Stimulated activated naive CD8-positive, alpha-beta T cell treated with anti-CD3 and anti-CD28 coated beads, Interleukin-15, amount 100 ng/mL, for 72 hours (primary cell): ENCODE data around the gene GOLGA6L7.
A peak's percentile ranks its signal among the peaks of the same experiment; 100 is the strongest.
"Not testable (repeated sequence)": the region's sequence is repeated elsewhere in the genome, so short reads cannot be mapped to it uniquely, and the experiment has no call there.

Source experiments
- ATAC-seq: fragments of 150-1000 bp; cut with Tn5 transposase; 2 replicates; pipeline ENCODE4 v1.10.0; 2021; ENCODE audit warnings: mild to moderate bottlenecking, moderate library complexity
- DNase-seq, 2 donors: peaks; one replicate each; pipeline ENCODE4 v3.0.0; 2021 to 2022
- H3K27ac Mint-ChIP-seq, 2 donors: one replicate each; pipeline ENCODE4 v1.8.0; 2022; ENCODE audit warnings: mild to moderate bottlenecking in 2 of 2, mixed read lengths in 2 of 2, moderate library complexity in 2 of 2
- H3K27me3 Mint-ChIP-seq: one replicate; pipeline ENCODE4 v1.8.0; 2022; ENCODE audit warnings: mixed read lengths
- H3K4me1 Mint-ChIP-seq: one replicate; pipeline ENCODE4 v1.8.0; 2022; ENCODE audit warnings: mild to moderate bottlenecking, mixed read lengths
- H3K4me3 Mint-ChIP-seq, 2 donors: one replicate each; pipeline ENCODE4 v1.8.0; 2022; ENCODE audit warnings: mild to moderate bottlenecking in 2 of 2, mixed read lengths in 2 of 2, moderate library complexity in 1 of 2
- H3K9me3 Mint-ChIP-seq, 2 donors: one replicate each; pipeline ENCODE4 v1.8.0; 2022; ENCODE audit warnings: mixed read lengths in 2 of 2

GOLGA6L7 gene

DNA sequence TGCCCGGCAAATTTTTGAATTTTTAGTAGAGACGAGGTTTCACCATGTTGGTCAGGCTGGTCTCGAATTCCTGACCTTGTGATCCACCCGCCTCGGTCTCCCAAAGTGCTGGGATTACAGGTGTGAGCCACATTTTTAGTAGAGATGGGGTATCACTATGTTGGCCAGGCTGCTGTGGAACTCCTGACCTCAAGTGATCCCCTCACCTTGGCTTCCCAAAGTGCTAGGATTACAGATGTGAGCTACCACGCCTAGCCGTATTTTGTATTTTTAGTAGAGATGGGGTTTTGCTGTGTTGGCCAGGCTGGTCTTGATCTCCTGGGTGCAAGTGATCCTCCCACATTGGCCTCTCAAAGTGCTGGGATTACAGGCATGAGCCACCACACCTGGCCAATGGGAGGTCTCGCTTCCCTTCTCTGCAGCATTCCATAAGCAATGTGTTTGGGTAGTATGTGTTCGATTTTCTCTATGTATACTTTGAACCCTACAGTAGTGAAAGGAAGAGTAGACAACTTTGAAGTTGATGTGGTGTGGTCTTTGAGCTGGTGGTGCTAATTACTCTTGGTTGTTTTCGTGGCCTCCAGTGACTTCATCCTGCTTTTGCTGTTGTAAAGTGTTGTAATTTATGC, 13.4 kb downstream of the GOLGA6L7 start:
- H3K4me1 Mint-ChIP-seq = peaks cover 18% of the 10 kb centered on the region
- H3K4me3 Mint-ChIP-seq, H3K27ac Mint-ChIP-seq, DNase-seq, H3K27me3 Mint-ChIP-seq, ATAC-seq, H3K9me3 Mint-ChIP-seq: not testable (repeated sequence)

DNA sequence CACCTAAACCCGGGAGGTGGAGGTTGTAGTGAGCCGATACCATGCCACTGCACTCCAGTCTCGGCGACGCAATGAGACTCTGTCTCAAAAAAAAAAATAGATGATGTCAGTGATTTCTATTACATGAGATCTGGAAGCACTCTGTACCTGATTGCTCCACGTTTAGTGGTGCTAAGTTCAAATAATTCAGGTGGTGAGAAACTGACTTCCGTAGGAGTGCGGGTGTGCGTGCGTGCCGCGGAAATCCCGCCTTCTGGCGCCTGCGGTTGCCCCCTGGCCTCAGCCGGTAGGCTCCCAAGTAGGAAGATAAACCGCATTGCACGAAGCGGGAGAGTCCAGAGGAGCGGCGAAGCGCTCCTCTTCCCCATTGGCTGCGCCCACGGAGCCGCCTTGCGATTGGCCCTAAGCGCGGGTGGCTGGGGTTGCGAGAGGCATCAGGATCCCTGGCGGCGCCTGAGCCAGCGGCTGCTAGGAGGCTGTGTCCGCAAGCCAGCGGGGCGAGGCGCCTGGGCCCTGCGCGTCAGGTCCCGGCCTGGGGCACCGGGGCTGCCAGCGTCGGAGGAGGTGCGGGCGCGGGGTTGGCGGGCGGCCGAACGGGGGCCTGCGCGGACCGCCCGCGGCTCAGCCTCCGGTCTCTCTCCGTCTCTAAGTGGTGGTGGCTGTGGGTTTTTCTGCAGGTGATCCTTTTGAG, 16.4 kb downstream of the GOLGA6L7 start:
- peak; percentile 72 for DNase-seq
- peak overlapping the region; percentile 69 to 95 for H3K27ac Mint-ChIP-seq
- peak; percentile 95 for ATAC-seq
- peaks cover 18% of the 10 kb centered on the region for H3K4me1 Mint-ChIP-seq
- H3K9me3 Mint-ChIP-seq, H3K27me3 Mint-ChIP-seq: not testable (repeated sequence)
- H3K4me3 Mint-ChIP-seq = peak overlapping the region; percentile 91 to 92

- not testable (repeated sequence) for DNase-seq, H3K27ac Mint-ChIP-seq, H3K4me3 Mint-ChIP-seq, H3K27me3 Mint-ChIP-seq, H3K4me1 Mint-ChIP-seq, ATAC-seq, H3K9me3 Mint-ChIP-seq
Measured at GRCh38 chr15:28821420-28821819, 27.0 kb downstream of the GOLGA6L7 start.

- not testable (repeated sequence) for H3K27ac Mint-ChIP-seq, DNase-seq, ATAC-seq, H3K4me1 Mint-ChIP-seq, H3K27me3 Mint-ChIP-seq, H3K9me3 Mint-ChIP-seq
- H3K4me3 Mint-ChIP-seq = peak overlapping the region in 1 of 2 donors; percentile 19
Measured at GRCh38 chr15:28819930-28820295, 28.5 kb downstream of the GOLGA6L7 start.

GRCh38 chr15:28819019-28819929, 29.2 kb downstream of the GOLGA6L7 start:
- Mint-ChIP-seq H3K4me3 (peak overlapping the region; percentile 65 to 72), H3K27ac (peak overlapping the region; percentile 67 to 93)
- peak in 1 of 2 donors; percentile 16 for DNase-seq
- H3K27me3 Mint-ChIP-seq, H3K9me3 Mint-ChIP-seq, H3K4me1 Mint-ChIP-seq: not testable (repeated sequence)
- peak; percentile 93 for ATAC-seq

- not testable (repeated sequence) for H3K4me3 Mint-ChIP-seq, H3K27ac Mint-ChIP-seq, H3K27me3 Mint-ChIP-seq, ATAC-seq, H3K9me3 Mint-ChIP-seq, DNase-seq
- peaks cover 18% of the 10 kb centered on the region for H3K4me1 Mint-ChIP-seq
Measured at GRCh38 chr15:28818168-28818567, 30.3 kb downstream of the GOLGA6L7 start.

- H3K4me3 Mint-ChIP-seq = peak overlapping the region in 1 of 2 donors; percentile 33
- peak overlapping the region in 1 of 2 donors; percentile 13 for H3K27ac Mint-ChIP-seq
- peak; percentile 45 for ATAC-seq
- H3K9me3 Mint-ChIP-seq, H3K27me3 Mint-ChIP-seq, DNase-seq: not testable (repeated sequence)
- peaks cover 18% of the 10 kb centered on the region for H3K4me1 Mint-ChIP-seq
Measured at GRCh38 chr15:28814059-28814458, 34.4 kb downstream of the GOLGA6L7 start.

DNA sequence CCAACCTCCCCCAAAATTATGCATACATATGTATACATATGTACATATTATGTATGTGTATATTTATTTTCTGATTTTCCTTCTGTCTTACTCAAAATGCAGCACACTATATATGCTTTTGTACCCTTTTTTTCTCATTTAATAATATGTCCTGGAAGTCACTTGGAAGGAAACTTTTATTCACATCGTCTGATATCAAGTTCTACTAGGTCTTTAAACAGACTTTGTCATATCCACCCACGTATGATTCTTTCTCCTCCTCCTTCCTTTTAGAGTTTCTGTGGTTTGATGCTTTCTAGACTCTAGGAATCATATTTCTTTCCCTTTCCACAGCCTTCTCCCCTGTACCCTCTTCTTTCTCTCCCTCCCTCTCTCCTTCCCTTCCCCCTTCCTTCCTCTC, 35.1 kb downstream of the GOLGA6L7 start:
- Mint-ChIP-seq H3K4me3 (peak overlapping the region; percentile 38 to 39), H3K4me1 (peaks cover 14% of the 10 kb centered on the region)
- not testable (repeated sequence) for H3K27me3 Mint-ChIP-seq, H3K27ac Mint-ChIP-seq, H3K9me3 Mint-ChIP-seq, DNase-seq, ATAC-seq

- not testable (repeated sequence) for ATAC-seq, H3K4me3 Mint-ChIP-seq, H3K9me3 Mint-ChIP-seq, H3K27ac Mint-ChIP-seq, DNase-seq, H3K27me3 Mint-ChIP-seq
- peaks cover 14% of the 10 kb centered on the region for H3K4me1 Mint-ChIP-seq
Measured at GRCh38 chr15:28811852-28812550, 36.4 kb downstream of the GOLGA6L7 start.

GRCh38 chr15:28810444-28810843, 38.0 kb downstream of the GOLGA6L7 start:
- H3K4me3 Mint-ChIP-seq, ATAC-seq, DNase-seq, H3K27ac Mint-ChIP-seq, H3K9me3 Mint-ChIP-seq, H3K27me3 Mint-ChIP-seq: not testable (repeated sequence)
- H3K4me1 Mint-ChIP-seq = peaks cover 14% of the 10 kb centered on the region

- not testable (repeated sequence) for H3K27ac Mint-ChIP-seq, H3K9me3 Mint-ChIP-seq, ATAC-seq, DNase-seq, H3K4me1 Mint-ChIP-seq, H3K4me3 Mint-ChIP-seq, H3K27me3 Mint-ChIP-seq
Measured at GRCh38 chr15:28808136-28808535, 40.3 kb downstream of the GOLGA6L7 start.

DNA sequence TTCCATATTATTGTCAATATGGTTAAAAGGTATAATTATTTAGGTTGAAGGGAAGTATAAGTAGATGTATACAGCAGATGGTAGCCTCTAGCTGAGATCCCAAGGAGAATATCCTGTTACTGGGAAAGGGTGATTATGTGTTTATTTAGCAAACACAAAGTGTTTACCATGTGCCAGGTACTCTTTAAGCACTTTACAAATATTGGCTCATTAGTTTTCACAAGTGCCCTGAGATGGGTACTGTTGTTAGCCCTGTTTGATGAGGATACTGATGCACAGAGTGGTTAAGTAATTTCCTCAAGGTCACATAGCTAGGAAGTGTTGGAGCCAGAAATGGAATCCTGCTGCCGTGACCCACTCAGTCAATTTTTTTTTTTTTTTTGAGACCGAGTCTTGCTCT, 48.1 kb downstream of the GOLGA6L7 start:
- DNase-seq, H3K4me3 Mint-ChIP-seq, ATAC-seq, H3K27me3 Mint-ChIP-seq, H3K27ac Mint-ChIP-seq, H3K4me1 Mint-ChIP-seq, H3K9me3 Mint-ChIP-seq: not testable (repeated sequence)

GRCh38 chr15:28798234-28798633, 50.2 kb downstream of the GOLGA6L7 start:
- peaks cover 10% of the 10 kb centered on the region for H3K27me3 Mint-ChIP-seq
- not testable (repeated sequence) for H3K27ac Mint-ChIP-seq, DNase-seq, H3K4me1 Mint-ChIP-seq, H3K9me3 Mint-ChIP-seq, ATAC-seq, H3K4me3 Mint-ChIP-seq

DNA sequence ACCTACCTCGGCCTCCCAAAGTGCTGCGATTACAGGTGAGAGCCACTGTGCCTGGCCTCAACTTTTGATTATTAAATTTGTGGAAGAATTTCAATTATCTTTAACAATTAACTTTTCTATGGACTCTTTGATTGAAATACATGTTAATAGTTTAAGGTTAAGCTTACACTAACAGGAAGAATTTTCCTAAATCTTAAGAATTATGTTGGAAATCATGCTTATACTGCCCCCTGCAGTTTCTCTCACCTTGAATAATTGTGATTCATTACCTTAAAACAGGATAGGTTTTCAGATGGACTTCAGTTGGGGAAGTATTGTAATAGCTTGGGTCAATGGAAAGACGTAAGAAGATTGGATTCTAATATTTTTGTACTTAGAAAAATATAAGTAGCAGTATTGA, 54.2 kb downstream of the GOLGA6L7 start:
- DNase-seq, H3K4me1 Mint-ChIP-seq: not testable (repeated sequence)

More for the DNA sequence above, 54.2 kb downstream of the GOLGA6L7 start:
- not testable (repeated sequence) for ATAC-seq, H3K9me3 Mint-ChIP-seq, H3K4me3 Mint-ChIP-seq, H3K27ac Mint-ChIP-seq
- H3K27me3 Mint-ChIP-seq = peaks cover 32% of the 10 kb centered on the region
